Spleen (tissue), 7 donors: Measurements from ENCODE around the gene NLGN4X.

Source experiments
- POLR2A ChIP-seq, 3 donors: fragments of 450-650 bp; IDR thresholded peaks; one replicate each; pipeline ENCODE4 v1.5.1; 2017; ENCODE audit warnings: antibody characterized with exemption in 3 of 3, mild to moderate bottlenecking in 1 of 3
- POLR2AphosphoS5 ChIP-seq, 3 donors: sonication (generic); formaldehyde crosslinking; IDR thresholded peaks; one replicate each; pipeline ENCODE4 v1.5.1; 2017; ENCODE audit warnings: antibody characterized with exemption in 3 of 3
- TF ChIP-seq, protein P1 (sequence below), 11 experiments: fragments of 200-600 bp in 7 of 11; fragments of 450-650 bp in 4 of 11; sonication (generic) in 4 of 11; IDR thresholded peaks in 8 of 11; conservative IDR thresholded peaks in 3 of 11; 1 replicate in 7 of 11; 2 replicates in 4 of 11; pipeline versions ENCODE4 v1.4.0 to v1.8.0; 2016 to 2021; ENCODE audit warnings: antibody characterized with exemption in 11 of 11, inconsistent platforms in 4 of 11, mild to moderate bottlenecking in 1 of 11
- donor health status: DM: no; HTN: no; CAD: no; lungs with moderate emphysema.
- donor health status: DM: no; HTN: no; CAD: no.
- donor health status: DM: no; HTN: no; CAD: no.

DNA sequence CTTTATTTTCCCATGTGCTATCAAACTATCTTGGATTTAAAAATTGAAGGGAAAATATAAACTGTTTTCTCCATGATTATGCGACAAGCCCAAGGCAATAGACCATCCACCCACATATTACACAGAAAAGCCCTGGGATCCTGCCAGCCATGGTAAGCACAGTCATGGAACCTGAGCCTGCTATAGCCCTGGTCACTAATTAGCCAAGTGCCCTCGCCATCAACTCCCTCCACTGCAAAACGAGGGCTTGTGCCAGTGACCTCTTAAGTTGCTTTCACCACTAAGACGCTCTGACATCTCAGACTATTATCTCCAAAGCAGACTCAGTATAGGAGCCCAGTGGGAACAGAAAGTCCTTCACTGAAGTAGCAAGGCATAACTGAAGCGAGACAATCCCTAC lies 69.2 kb downstream of the NLGN4X start:
- TF ChIP-seq POLR2A (IDR thresholded peaks at IDR 0.05) (no peak), POLR2AphosphoS5 (IDR thresholded peaks at IDR 0.05) (no peak)
- TF ChIP-seq, protein P1, sequence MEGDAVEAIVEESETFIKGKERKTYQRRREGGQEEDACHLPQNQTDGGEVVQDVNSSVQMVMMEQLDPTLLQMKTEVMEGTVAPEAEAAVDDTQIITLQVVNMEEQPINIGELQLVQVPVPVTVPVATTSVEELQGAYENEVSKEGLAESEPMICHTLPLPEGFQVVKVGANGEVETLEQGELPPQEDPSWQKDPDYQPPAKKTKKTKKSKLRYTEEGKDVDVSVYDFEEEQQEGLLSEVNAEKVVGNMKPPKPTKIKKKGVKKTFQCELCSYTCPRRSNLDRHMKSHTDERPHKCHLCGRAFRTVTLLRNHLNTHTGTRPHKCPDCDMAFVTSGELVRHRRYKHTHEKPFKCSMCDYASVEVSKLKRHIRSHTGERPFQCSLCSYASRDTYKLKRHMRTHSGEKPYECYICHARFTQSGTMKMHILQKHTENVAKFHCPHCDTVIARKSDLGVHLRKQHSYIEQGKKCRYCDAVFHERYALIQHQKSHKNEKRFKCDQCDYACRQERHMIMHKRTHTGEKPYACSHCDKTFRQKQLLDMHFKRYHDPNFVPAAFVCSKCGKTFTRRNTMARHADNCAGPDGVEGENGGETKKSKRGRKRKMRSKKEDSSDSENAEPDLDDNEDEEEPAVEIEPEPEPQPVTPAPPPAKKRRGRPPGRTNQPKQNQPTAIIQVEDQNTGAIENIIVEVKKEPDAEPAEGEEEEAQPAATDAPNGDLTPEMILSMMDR (IDR thresholded peaks at IDR 0.05 in 8 of 11, conservative IDR thresholded peaks at IDR 0.05 in 3 of 11): no peak
